LHCN-M2 (cell line): ENCODE data around the gene ATXN1. TPM values are rescaled to one million over a fixed set of nuclear protein-coding genes. Genes with fewer than 3 reads are reported as not detected.
A peak's percentile ranks its signal among the peaks of the same experiment; 100 is the strongest.
"Not testable (repeated sequence)": the region's sequence is repeated elsewhere in the genome, so short reads cannot be mapped to it uniquely, and the experiment has no call there.

Source experiments
- DNase-seq: peaks from one replicate; pipeline ENCODE4 v3.0.0-alpha.2; 2012; ENCODE audit warnings: low read depth
- total RNA-seq: library from RNA; depleted of rRNA; stranded (reverse); fragments of >200 nt; gene quantifications from 2 replicates; pipeline ENCODE4 v1.2.3, GENCODE V29; 2014

Gene ATXN1
- total RNA-seq, 1 experiment from 2014 or later = 9.9 TPM

- peak; percentile 20 for DNase-seq
Measured at GRCh38 chr6:16623029-16623653, 138.1 kb downstream of the ATXN1 start.

GRCh38 chr6:16622193-16622592, 139.1 kb downstream of the ATXN1 start:
- no peak for DNase-seq

- no peak for DNase-seq
Measured at GRCh38 chr6:16621002-16621401, 140.3 kb downstream of the ATXN1 start.

- no peak for DNase-seq
Measured at GRCh38 chr6:16619777-16620176, 141.5 kb downstream of the ATXN1 start.

- DNase-seq = no peak
Measured at GRCh38 chr6:16618962-16619361, 142.3 kb downstream of the ATXN1 start.

GRCh38 chr6:16615215-16615614, 146.0 kb downstream of the ATXN1 start:
- not testable (repeated sequence) for DNase-seq

GRCh38 chr6:16614143-16614542, 147.1 kb downstream of the ATXN1 start:
- DNase-seq = not testable (repeated sequence)

GRCh38 chr6:16613504-16613903, 147.8 kb downstream of the ATXN1 start:
- not testable (repeated sequence) for DNase-seq

- DNase-seq = no peak
Measured at GRCh38 chr6:16608444-16608843, 152.8 kb downstream of the ATXN1 start.

GRCh38 chr6:16602035-16602434, 159.2 kb downstream of the ATXN1 start:
- no peak for DNase-seq

- DNase-seq = no peak
Measured at GRCh38 chr6:16600701-16601100, 160.6 kb downstream of the ATXN1 start.

GRCh38 chr6:16600026-16600425, 161.2 kb downstream of the ATXN1 start:
- no peak for DNase-seq

- no peak for DNase-seq
Measured at GRCh38 chr6:16596616-16597331, 164.5 kb downstream of the ATXN1 start.

- no peak for DNase-seq
Measured at GRCh38 chr6:16595514-16596120, 165.6 kb downstream of the ATXN1 start.

- DNase-seq = no peak
Measured at GRCh38 chr6:16594849-16595248, 166.4 kb downstream of the ATXN1 start.

- DNase-seq = no peak
Measured at GRCh38 chr6:16592223-16592911, 168.9 kb downstream of the ATXN1 start.

- DNase-seq = no peak
Measured at GRCh38 chr6:16591396-16592222, 169.7 kb downstream of the ATXN1 start.

GRCh38 chr6:16585805-16586204, 175.5 kb downstream of the ATXN1 start:
- no peak for DNase-seq

- peak; percentile 43 for DNase-seq
Measured at GRCh38 chr6:16583144-16583762, 178.0 kb downstream of the ATXN1 start.

GRCh38 chr6:16582446-16583143, 178.7 kb downstream of the ATXN1 start:
- DNase-seq = no peak
